Activated B cell treated with CpG ODN at 0.5 μM for 24 hours (primary cell): ENCODE data around the gene HNF1A. TPM values are rescaled to one million over a fixed set of nuclear protein-coding genes. Genes with fewer than 3 reads are reported as not detected.

Experiments used
- ATAC-seq: fragments of 200-7000 bp; cut with Tn5 transposase; one replicate; pipeline ENCODE4 v1.10.0; 2021; ENCODE audit warnings: low read depth, mild to moderate bottlenecking, moderate library complexity
- CTCF ChIA-PET: fragments of 350-600 bp; sonication (Branson Sonifier 250); formaldehyde crosslinking; loops from one replicate; lab custom pipeline; 2021; ENCODE audit warnings: antibody characterized with exemption; lab: Charles Lee
- POLR2A ChIA-PET: fragments of 350-600 bp; sonication (Branson Sonifier 250); formaldehyde crosslinking; loops from one replicate; lab custom pipeline; 2021; ENCODE audit warnings: antibody characterized with exemption; lab: Charles Lee
- DNase-seq: peaks from one replicate; pipeline ENCODE4 v3.0.0; 2022
- H3K27ac Mint-ChIP-seq: one replicate; pipeline ENCODE4 v1.8.0; 2020; ENCODE audit warnings: mixed read lengths
- H3K27me3 Mint-ChIP-seq: one replicate; pipeline ENCODE4 v1.8.0; 2021; ENCODE audit warnings: mixed read lengths
- H3K36me3 Mint-ChIP-seq: one replicate; pipeline ENCODE4 v1.8.0; 2021; ENCODE audit warnings: low read depth, mixed read lengths
- H3K4me1 Mint-ChIP-seq: one replicate; pipeline ENCODE4 v1.8.0; 2021; ENCODE audit warnings: mixed read lengths
- H3K4me3 Mint-ChIP-seq: one replicate; pipeline ENCODE4 v1.8.0; 2020; ENCODE audit warnings: mild to moderate bottlenecking, mixed read lengths
- H3K9me3 Mint-ChIP-seq: one replicate; pipeline ENCODE4 v1.8.0; 2020; ENCODE audit warnings: mixed read lengths
- intact Hi-C: fragments of 100-400 bp; cut with micrococcal nuclease; formaldehyde crosslinking; loops from one replicate; pipeline ENCODE4 v1.15.1; 2024
- total RNA-seq: library from RNA; stranded (reverse); gene quantifications from 2 replicates; pipeline ENCODE4 v1.2.3, GENCODE V29; 2022
- TF ChIP-seq, protein P1 (sequence below): fragments of 200-600 bp; IDR thresholded peaks from one replicate; pipeline ENCODE4 v1.8.0; 2022; ENCODE audit warnings: antibody characterized with exemption, mild to moderate bottlenecking

Gene HNF1A
- total RNA-seq, 1 donor from 2014 or later = not detected

DNA sequence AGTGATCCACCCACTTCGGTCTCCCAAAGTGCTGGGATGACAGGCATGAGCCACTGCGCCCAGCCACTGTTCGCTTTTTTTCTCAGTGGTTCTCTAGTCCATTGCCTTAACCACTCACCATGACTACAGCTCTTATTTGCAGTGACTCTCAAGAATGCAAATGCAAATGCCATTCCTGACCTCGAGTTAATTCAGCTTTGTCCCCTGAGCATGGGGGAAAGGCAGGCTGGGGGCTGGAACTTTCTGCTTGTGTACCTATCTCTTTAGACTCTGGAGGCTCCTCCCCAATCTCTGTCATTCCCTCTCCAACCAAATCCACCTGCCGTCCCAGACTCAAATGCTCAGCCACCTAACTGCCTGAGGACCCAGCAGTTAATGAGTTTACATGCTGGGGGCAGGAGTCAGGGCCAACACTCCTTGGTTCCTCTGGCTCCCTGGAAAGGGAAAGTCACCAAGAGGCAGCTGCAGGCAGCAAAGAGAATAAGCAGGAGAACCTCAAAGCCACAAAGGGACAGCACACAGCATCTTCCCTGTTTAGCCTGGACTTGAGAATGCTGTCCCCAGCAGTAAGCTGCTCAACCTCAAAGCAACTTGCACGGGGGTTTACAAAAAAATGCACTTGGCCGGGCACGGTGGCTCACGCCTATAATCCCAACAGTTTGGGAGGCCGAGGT lies 5.3 kb upstream of the HNF1A start:
- intact Hi-C loops = loop anchor here (5.0 kb wide), 1 partner anchor 616 kb away; no protein-coding TSS in a partner anchor
- no peaks in the 10 kb centered on the region for H3K9me3 Mint-ChIP-seq
- ATAC-seq (no peak), DNase-seq (no peak)
- no peak overlapping the region for H3K27ac Mint-ChIP-seq
- ChIA-PET CTCF (interaction anchor here (0.5 to 2.9 kb wide), 10 partner anchors 12 to 485 kb away, joined by 3 to 51 read pairs (median 5); partner anchors contain the start of genes CABP1 and POP5), POLR2A (interaction anchor here (0.7 kb wide), 1 partner anchor 218 kb away, joined by 4 read pairs; no protein-coding TSS in a partner anchor)
- H3K36me3 Mint-ChIP-seq = no peaks in the 10 kb centered on the region
- H3K4me1 Mint-ChIP-seq = peaks cover 8% of the 10 kb centered on the region
- H3K4me3 Mint-ChIP-seq = no peak overlapping the region
- no peaks in the 10 kb centered on the region for H3K27me3 Mint-ChIP-seq
- TF ChIP-seq, protein P1, sequence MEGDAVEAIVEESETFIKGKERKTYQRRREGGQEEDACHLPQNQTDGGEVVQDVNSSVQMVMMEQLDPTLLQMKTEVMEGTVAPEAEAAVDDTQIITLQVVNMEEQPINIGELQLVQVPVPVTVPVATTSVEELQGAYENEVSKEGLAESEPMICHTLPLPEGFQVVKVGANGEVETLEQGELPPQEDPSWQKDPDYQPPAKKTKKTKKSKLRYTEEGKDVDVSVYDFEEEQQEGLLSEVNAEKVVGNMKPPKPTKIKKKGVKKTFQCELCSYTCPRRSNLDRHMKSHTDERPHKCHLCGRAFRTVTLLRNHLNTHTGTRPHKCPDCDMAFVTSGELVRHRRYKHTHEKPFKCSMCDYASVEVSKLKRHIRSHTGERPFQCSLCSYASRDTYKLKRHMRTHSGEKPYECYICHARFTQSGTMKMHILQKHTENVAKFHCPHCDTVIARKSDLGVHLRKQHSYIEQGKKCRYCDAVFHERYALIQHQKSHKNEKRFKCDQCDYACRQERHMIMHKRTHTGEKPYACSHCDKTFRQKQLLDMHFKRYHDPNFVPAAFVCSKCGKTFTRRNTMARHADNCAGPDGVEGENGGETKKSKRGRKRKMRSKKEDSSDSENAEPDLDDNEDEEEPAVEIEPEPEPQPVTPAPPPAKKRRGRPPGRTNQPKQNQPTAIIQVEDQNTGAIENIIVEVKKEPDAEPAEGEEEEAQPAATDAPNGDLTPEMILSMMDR = no peak

DNA sequence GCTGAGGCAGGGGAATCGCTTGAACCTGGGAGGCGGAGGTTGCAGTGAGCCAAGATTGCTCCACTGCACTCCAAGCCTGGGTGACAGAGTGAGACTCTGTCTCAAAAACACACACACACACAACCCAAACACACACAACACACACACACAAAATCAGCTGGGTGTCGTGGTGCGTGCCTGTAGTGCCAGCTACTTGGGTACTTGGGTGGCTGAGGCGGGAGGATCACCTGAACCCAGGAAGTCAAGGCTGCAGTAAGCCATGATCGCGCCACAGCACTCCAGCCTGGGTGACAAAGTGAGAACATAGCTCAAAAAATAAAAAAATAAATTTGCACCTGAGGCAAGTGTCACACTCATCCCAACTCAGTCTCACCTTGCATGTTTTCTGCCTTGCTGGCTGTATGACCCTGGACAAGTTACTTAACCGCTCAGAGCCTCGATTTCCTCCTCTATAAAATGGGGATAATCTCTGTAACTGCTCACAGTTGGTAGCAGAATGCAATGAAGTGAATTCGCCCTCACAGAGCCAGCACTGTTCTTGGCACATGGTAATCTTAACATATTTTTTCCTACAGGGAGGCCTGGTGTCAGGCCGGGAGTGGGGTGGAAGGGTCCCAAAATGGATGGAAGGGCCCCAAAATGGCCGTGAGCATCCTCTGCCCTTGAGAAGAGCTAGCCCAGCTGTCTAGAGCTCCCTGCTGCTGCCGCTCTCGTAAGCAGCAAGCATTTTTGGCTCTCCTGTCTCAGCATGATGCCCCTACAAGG lies 630 bp upstream of the HNF1A start:
- ChIA-PET POLR2A (no interaction called here), CTCF (no interaction called here)
- ATAC-seq (no peak), DNase-seq (no peak)
- no peaks in the 10 kb centered on the region for H3K9me3 Mint-ChIP-seq
- no peaks in the 10 kb centered on the region for H3K27me3 Mint-ChIP-seq
- intact Hi-C loops = no loop called here
- H3K27ac Mint-ChIP-seq = no peak overlapping the region
- TF ChIP-seq, protein P1 = no peak
- H3K4me1 Mint-ChIP-seq = no peaks in the 10 kb centered on the region
- H3K36me3 Mint-ChIP-seq = no peaks in the 10 kb centered on the region
- H3K4me3 Mint-ChIP-seq = no peak overlapping the region

DNA sequence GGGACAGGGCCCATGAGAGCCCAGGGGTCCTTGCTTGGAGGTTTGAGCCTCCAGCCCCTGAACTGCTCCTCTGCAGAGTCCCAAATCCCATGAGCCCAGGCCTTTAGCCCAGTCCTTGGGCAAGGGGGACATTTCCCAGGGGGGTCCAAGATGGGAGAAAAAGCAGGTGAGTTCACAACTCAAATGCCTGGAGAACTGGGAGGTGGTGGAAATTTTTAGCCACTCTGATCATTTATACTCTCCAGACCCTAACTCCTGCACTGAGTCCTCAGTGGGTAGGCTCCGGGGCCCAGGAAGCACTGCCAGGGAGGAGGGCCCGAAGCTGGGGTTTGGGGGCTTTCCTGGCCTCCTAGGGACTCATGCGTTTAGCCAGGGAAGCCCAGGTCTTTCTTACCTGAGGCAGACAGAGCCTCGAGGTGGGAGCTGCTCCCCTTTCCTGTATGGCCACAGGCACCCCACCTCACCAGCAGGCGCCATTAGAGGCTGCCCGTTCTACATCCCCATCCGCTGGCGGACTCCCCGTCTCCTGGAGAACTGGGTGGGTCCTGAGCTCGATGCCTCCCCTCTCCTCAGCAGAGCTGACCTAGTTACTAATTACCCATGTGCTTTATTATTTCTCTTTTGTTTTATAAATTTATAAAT lies 998 bp downstream of the HNF1A start:
- DNase-seq (no peak), ATAC-seq (no peak)
- Mint-ChIP-seq H3K9me3 (no peaks in the 10 kb centered on the region), H3K4me3 (no peak overlapping the region), H3K4me1 (no peaks in the 10 kb centered on the region), H3K27me3 (no peaks in the 10 kb centered on the region), H3K36me3 (no peaks in the 10 kb centered on the region), H3K27ac (no peak overlapping the region)
- POLR2A ChIA-PET = no interaction called here
- intact Hi-C loops = no loop called here
- TF ChIP-seq, protein P1 = no peak
- CTCF ChIA-PET = interaction anchor here (1.4 kb wide), 1 partner anchor 8 kb away, joined by 4 read pairs; no protein-coding TSS in a partner anchor

DNA sequence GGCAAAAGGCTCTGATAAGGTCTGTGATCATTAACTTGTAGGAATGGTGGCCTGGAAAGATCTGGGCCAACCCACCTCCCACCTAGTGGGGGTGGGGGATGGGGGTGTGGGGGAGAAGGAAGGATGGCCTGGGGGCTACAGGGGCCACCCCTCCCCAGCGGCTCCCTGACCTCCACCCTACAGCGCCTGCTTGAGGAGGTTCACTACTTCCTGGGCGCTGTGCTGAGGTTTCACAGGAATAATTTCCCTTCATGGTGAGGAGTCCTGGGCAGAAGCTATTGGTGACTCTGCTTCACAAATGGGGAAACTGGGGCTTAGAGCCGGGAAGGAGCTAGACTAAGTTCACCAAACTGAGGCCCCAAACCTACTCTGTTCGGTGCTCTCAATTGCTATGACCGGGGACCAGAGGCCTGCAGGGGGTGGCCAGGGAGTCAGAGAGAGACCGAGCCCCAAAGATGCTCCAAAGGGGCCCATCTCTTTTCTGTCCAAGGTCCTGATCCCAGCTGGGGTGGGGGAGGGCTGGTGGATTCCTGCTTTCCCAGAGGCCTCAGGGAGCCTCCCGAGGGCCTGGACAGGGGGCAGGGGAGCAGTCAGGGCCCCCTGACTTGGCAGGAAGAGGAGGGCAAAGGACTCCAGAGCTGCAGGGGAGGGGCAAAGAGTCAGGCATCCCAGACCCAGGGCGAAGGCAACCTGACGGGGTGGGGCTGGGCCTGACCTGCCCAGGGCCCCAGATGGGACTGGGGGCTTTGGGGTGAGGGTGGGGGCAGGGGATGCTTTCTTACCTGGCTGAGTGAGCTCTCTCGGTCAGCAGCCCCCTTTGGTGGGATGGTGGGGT lies 1.7 kb downstream of the HNF1A start:
- Mint-ChIP-seq H3K36me3 (no peaks in the 10 kb centered on the region), H3K27me3 (no peaks in the 10 kb centered on the region), H3K9me3 (no peaks in the 10 kb centered on the region), H3K27ac (no peak overlapping the region), H3K4me1 (no peaks in the 10 kb centered on the region), H3K4me3 (no peak overlapping the region)
- DNase-seq (no peak), ATAC-seq (no peak)
- CTCF ChIA-PET = interaction anchor here (1.4 kb wide), 1 partner anchor 8 kb away, joined by 4 read pairs; no protein-coding TSS in a partner anchor
- intact Hi-C loops = no loop called here
- TF ChIP-seq, protein P1 = no peak
- POLR2A ChIA-PET = no interaction called here
